ENCODE measurements around the gene FAT4.

DNA sequence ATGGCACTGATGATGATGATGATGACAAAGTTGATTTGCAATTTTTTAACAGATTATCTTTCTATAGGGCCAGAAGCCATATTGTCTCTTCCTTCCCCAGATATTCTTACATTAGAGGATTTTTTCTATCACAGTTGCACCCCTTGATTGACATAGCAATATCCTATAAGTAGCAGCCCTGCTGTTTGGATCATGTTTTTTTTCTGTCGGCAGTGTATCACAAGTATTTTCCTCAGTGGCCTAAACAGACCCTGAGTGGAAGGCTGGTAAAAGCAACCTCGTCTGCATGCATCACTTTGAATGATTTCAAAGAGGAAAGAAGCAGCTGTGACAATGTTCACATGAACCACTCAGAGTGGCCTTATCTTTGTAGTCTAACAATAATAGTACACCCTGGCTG is 41.0 kb downstream of the FAT4 start:
- TF ChIP-seq, protein P1, sequence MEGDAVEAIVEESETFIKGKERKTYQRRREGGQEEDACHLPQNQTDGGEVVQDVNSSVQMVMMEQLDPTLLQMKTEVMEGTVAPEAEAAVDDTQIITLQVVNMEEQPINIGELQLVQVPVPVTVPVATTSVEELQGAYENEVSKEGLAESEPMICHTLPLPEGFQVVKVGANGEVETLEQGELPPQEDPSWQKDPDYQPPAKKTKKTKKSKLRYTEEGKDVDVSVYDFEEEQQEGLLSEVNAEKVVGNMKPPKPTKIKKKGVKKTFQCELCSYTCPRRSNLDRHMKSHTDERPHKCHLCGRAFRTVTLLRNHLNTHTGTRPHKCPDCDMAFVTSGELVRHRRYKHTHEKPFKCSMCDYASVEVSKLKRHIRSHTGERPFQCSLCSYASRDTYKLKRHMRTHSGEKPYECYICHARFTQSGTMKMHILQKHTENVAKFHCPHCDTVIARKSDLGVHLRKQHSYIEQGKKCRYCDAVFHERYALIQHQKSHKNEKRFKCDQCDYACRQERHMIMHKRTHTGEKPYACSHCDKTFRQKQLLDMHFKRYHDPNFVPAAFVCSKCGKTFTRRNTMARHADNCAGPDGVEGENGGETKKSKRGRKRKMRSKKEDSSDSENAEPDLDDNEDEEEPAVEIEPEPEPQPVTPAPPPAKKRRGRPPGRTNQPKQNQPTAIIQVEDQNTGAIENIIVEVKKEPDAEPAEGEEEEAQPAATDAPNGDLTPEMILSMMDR (conservative IDR thresholded peaks at IDR 0.05; ENCODE audit: low read depth, low read length), result no peak
- no peak for TF ChIP-seq POLR2A (IDR thresholded peaks at IDR 0.05; ENCODE audit: low read depth, low read length)
- TF ChIP-seq MXI1 (IDR thresholded peaks at IDR 0.05; ENCODE audit: borderline replicate concordance, low read depth, low read length), result no peak
- no peak for TF ChIP-seq CHD1 (IDR thresholded peaks at IDR 0.05; ENCODE audit: low read depth, low read length)
- TF ChIP-seq RFX5 (IDR thresholded peaks at IDR 0.05; ENCODE audit: low read depth, low read length), result no peak
- no peak for TF ChIP-seq FOS (IDR thresholded peaks at IDR 0.05; ENCODE audit: low read depth, low read length)
- TF ChIP-seq NFE2L2 (IDR thresholded peaks at IDR 0.05; ENCODE audit: low read depth, low read length), result no peak
- TF ChIP-seq RAD21 (IDR thresholded peaks at IDR 0.05; ENCODE audit: low read length), result no peak
- TF ChIP-seq MAZ (IDR thresholded peaks at IDR 0.05; ENCODE audit: borderline replicate concordance, low read depth, low read length), result no peak
- TF ChIP-seq SMC3 (IDR thresholded peaks at IDR 0.05; ENCODE audit: low read depth, low read length), result no peak
- TF ChIP-seq CEBPB (IDR thresholded peaks at IDR 0.05; ENCODE audit: low read depth, low read length), result no peak
- TF ChIP-seq, protein P2, sequence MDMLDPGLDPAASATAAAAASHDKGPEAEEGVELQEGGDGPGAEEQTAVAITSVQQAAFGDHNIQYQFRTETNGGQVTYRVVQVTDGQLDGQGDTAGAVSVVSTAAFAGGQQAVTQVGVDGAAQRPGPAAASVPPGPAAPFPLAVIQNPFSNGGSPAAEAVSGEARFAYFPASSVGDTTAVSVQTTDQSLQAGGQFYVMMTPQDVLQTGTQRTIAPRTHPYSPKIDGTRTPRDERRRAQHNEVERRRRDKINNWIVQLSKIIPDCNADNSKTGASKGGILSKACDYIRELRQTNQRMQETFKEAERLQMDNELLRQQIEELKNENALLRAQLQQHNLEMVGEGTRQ (IDR thresholded peaks at IDR 0.05; ENCODE audit: low read depth, low read length), result no peak
- TF ChIP-seq, protein P3, sequence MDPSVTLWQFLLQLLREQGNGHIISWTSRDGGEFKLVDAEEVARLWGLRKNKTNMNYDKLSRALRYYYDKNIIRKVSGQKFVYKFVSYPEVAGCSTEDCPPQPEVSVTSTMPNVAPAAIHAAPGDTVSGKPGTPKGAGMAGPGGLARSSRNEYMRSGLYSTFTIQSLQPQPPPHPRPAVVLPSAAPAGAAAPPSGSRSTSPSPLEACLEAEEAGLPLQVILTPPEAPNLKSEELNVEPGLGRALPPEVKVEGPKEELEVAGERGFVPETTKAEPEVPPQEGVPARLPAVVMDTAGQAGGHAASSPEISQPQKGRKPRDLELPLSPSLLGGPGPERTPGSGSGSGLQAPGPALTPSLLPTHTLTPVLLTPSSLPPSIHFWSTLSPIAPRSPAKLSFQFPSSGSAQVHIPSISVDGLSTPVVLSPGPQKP (IDR thresholded peaks at IDR 0.05; ENCODE audit: borderline replicate concordance, low read depth, low read length), result no peak
